Measurements from ENCODE around the gene SETD3. TPM values are rescaled to one million over a fixed set of nuclear protein-coding genes. Genes with fewer than 3 reads are reported as not detected.

SETD3 gene
- total and polyA plus RNA-seq, 10 of the 15 experiments (the other 5 are each of a cell fraction or from before 2014, with no cell fraction given): 11.3 to 44.2 (median 36.5) TPM

DNA sequence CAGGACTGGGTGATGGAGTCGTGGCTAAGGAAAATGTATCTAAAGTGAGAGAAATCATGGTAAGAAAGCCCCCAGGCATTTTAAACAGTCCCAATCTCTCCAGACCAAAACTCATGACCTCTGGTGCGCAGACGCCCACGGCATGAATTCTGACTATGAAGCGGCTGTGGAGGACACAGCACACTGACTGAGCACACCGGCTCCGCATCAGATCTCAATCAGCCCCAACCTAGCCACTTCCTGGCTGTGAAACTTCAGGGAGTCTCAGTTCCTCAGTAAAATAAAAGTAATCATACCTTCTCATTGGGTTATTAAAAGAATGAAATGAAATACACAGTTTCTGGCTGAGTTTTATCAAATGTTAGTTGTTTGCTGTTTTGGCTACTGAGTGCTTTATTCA lies 38.7 kb downstream of the SETD3 start:
- H2AFZ ChIP-seq (ENCODE audit: control insufficient read depth, low read depth, low read length): no peak overlapping the region
- ChIA-PET RAD21 (ENCODE audit: unreplicated experiment) (no interaction called here), SMC1A (ENCODE audit: uncharacterized antibody, unreplicated experiment) (no interaction called here), CTCF (no interaction called here), POLR2A (no interaction called here)
- WGBS (ENCODE audit: insufficient coverage, insufficient replicate concordance, low lambda C conversion rate, missing lambda C conversion rate): 86% methylated on average over 7 of the region's 7 CpGs
- DNase-seq (ENCODE audit: low read depth, low spot score): no peak
- H3K36me3 ChIP-seq (ENCODE audit: control insufficient read depth in 2 of 2, insufficient read depth in 2 of 2, low read length in 1 of 2): peaks cover 4 to 12% of the 10 kb centered on the region in 2 experiments; a peak in 3 of 4 replicates
- H4K20me1 ChIP-seq (ENCODE audit: control insufficient read depth, insufficient read depth): no peaks in the 10 kb centered on the region
- in situ Hi-C loops (cut with MboI): no loop called here
- no peak overlapping the region for H3K4me2 ChIP-seq (ENCODE audit: control insufficient read depth, insufficient read depth)
- H3K9ac ChIP-seq (ENCODE audit: control insufficient read depth, insufficient read depth, low read length): no peak overlapping the region
- no peaks in the 10 kb centered on the region for H3K9me3 ChIP-seq (replicated peaks; ENCODE audit: control insufficient read depth, insufficient read depth, low read length)
- no peak for FAIRE-seq
- no peak overlapping the region for H3K4me3 ChIP-seq
- no peak overlapping the region for H3K27ac ChIP-seq (ENCODE audit: control insufficient read depth, insufficient read depth)
- no peaks in the 10 kb centered on the region for H3K4me1 ChIP-seq (ENCODE audit: control insufficient read depth, insufficient read depth, low read length)
- no peak for ATAC-seq
- no peak for TF ChIP-seq CHD4 (IDR thresholded peaks at IDR 0.05)
- TF ChIP-seq ZNF384 (IDR thresholded peaks at IDR 0.05; ENCODE audit: borderline replicate concordance, low read depth, low read length): no peak
- no peak for TF ChIP-seq MEF2B (IDR thresholded peaks at IDR 0.05; ENCODE audit: partially characterized antibody, poor library complexity, severe bottlenecking)
- intact Hi-C loops (cut with micrococcal nuclease; ENCODE audit: unreplicated experiment): no loop called here
- BruUV-seq (replicated peaks): no TSS peak
- H3K79me2 ChIP-seq (ENCODE audit: control insufficient read depth, insufficient read depth, low read length): no peaks in the 10 kb centered on the region
- no peaks in the 10 kb centered on the region for H3K27me3 ChIP-seq (replicated peaks in 1 of 2; ENCODE audit: control insufficient read depth in 2 of 2, insufficient read depth in 2 of 2, low read length in 1 of 2)

DNA sequence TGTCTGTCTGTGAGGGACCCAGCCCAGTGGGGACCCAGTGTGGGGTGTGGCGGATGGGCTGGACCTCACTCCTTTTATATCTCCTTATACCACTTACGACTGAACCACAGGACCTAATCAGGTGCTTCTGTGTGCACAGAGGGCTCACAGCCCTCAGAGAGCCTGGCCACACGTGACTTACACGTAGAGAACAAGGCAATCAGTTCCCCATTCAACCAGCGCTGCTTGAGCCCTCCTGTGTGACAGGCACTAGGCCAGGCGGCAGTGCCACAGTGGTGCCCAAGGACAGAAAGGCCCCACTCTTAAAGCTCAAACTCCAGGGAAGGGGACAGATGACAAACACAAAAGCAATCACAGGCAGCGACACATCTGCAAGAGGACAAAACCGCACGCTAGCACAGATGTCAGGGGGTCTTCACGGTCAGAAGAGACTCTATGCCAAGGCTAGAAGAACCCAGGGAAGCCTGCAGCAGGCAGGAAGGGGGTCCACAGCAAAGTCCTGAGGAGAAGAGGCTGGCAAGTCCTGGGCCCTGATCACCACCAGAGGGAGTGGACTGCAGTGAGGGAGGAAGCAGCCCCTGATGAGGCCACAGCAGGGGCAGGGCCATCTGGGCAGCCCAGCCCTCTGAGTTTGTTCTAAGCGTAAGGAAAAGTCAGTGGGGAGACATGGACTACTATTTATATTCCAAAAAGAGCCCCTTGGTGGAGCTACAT lies 39.3 kb downstream of the SETD3 start:
- Histone ChIP-seq H3K36me3 (ENCODE audit: control insufficient read depth in 2 of 2, insufficient read depth in 2 of 2, low read length in 1 of 2) (peaks cover 8 to 10% of the 10 kb centered on the region in 2 experiments; a peak in 3 of 4 replicates), H3K27ac (ENCODE audit: control insufficient read depth, insufficient read depth) (no peak overlapping the region)
- SMC1A ChIA-PET (ENCODE audit: uncharacterized antibody, unreplicated experiment): no interaction called here
- TF ChIP-seq, protein P1, sequence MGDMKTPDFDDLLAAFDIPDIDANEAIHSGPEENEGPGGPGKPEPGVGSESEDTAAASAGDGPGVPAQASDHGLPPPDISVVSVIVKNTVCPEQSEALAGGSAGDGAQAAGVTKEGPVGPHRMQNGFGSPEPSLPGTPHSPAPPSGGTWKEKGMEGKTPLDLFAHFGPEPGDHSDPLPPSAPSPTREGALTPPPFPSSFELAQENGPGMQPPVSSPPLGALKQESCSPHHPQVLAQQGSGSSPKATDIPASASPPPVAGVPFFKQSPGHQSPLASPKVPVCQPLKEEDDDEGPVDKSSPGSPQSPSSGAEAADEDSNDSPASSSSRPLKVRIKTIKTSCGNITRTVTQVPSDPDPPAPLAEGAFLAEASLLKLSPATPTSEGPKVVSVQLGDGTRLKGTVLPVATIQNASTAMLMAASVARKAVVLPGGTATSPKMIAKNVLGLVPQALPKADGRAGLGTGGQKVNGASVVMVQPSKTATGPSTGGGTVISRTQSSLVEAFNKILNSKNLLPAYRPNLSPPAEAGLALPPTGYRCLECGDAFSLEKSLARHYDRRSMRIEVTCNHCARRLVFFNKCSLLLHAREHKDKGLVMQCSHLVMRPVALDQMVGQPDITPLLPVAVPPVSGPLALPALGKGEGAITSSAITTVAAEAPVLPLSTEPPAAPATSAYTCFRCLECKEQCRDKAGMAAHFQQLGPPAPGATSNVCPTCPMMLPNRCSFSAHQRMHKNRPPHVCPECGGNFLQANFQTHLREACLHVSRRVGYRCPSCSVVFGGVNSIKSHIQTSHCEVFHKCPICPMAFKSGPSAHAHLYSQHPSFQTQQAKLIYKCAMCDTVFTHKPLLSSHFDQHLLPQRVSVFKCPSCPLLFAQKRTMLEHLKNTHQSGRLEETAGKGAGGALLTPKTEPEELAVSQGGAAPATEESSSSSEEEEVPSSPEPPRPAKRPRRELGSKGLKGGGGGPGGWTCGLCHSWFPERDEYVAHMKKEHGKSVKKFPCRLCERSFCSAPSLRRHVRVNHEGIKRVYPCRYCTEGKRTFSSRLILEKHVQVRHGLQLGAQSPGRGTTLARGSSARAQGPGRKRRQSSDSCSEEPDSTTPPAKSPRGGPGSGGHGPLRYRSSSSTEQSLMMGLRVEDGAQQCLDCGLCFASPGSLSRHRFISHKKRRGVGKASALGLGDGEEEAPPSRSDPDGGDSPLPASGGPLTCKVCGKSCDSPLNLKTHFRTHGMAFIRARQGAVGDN (IDR thresholded peaks at IDR 0.05): no peak
- no peak for TF ChIP-seq RELB (IDR thresholded peaks at IDR 0.05; ENCODE audit: low read depth)
- no peak for TF ChIP-seq EED (IDR thresholded peaks at IDR 0.05; ENCODE audit: low read depth)
- TF ChIP-seq HSF1 (IDR thresholded peaks at IDR 0.05; ENCODE audit: low read depth, low read length): no peak
- no peak for TF ChIP-seq TBL1XR1 (IDR thresholded peaks at IDR 0.05; ENCODE audit: low read depth, low read length)
- no peak for TF ChIP-seq CHD4 (IDR thresholded peaks at IDR 0.05)
- TF ChIP-seq BHLHE40 (IDR thresholded peaks at IDR 0.05; ENCODE audit: borderline replicate concordance in 1 of 2, low read depth in 2 of 2, low read length in 1 of 2): no peak

More for the DNA sequence above, 39.3 kb downstream of the SETD3 start:
- H2AFZ ChIP-seq (ENCODE audit: control insufficient read depth, low read depth, low read length): no peak overlapping the region
- no peak for DNase-seq (ENCODE audit: low read depth, low spot score)
- ChIA-PET RAD21 (ENCODE audit: unreplicated experiment) (no interaction called here), POLR2A (interaction anchor here (0.7 kb wide), 1 partner anchor 39 kb away, joined by 4 read pairs; the partner anchor contains the start of gene SETD3), CTCF (interaction anchor here (1.3 kb wide), 1 partner anchor 26 kb away, joined by 5 read pairs; no protein-coding TSS in a partner anchor)
- H3K4me2 ChIP-seq (ENCODE audit: control insufficient read depth, insufficient read depth): no peak overlapping the region
- H3K27me3 ChIP-seq (replicated peaks in 1 of 2; ENCODE audit: control insufficient read depth in 2 of 2, insufficient read depth in 2 of 2, low read length in 1 of 2): no peaks in the 10 kb centered on the region
- H3K4me3 ChIP-seq: no peak overlapping the region
- in situ Hi-C loops (cut with MboI): no loop called here
- no peak overlapping the region for H3K9ac ChIP-seq (ENCODE audit: control insufficient read depth, insufficient read depth, low read length)
- FAIRE-seq: no peak
- intact Hi-C loops (cut with micrococcal nuclease; ENCODE audit: unreplicated experiment): no loop called here
- H3K4me1 ChIP-seq (ENCODE audit: control insufficient read depth, insufficient read depth, low read length): no peaks in the 10 kb centered on the region
- no peaks in the 10 kb centered on the region for H3K79me2 ChIP-seq (ENCODE audit: control insufficient read depth, insufficient read depth, low read length)
- WGBS (ENCODE audit: insufficient coverage, insufficient replicate concordance, low lambda C conversion rate, missing lambda C conversion rate): 95% methylated on average over 11 of the region's 11 CpGs
- no peaks in the 10 kb centered on the region for H4K20me1 ChIP-seq (ENCODE audit: control insufficient read depth, insufficient read depth)
- ATAC-seq: no peak
- BruUV-seq (replicated peaks): no TSS peak
- no peaks in the 10 kb centered on the region for H3K9me3 ChIP-seq (replicated peaks; ENCODE audit: control insufficient read depth, insufficient read depth, low read length)

Data from GM12878 (cell line).